HG03108 (cell line): ENCODE results near the gene PLK2.

Experiments
- ATAC-seq: cut with Tn5 transposase; IDR thresholded peaks from one replicate; pipeline ENCODE4 v1.9.1; 2021; ENCODE audit warnings: moderate library complexity; ENCODE audit not compliant: unreplicated experiment

The PLK2 gene

DNA sequence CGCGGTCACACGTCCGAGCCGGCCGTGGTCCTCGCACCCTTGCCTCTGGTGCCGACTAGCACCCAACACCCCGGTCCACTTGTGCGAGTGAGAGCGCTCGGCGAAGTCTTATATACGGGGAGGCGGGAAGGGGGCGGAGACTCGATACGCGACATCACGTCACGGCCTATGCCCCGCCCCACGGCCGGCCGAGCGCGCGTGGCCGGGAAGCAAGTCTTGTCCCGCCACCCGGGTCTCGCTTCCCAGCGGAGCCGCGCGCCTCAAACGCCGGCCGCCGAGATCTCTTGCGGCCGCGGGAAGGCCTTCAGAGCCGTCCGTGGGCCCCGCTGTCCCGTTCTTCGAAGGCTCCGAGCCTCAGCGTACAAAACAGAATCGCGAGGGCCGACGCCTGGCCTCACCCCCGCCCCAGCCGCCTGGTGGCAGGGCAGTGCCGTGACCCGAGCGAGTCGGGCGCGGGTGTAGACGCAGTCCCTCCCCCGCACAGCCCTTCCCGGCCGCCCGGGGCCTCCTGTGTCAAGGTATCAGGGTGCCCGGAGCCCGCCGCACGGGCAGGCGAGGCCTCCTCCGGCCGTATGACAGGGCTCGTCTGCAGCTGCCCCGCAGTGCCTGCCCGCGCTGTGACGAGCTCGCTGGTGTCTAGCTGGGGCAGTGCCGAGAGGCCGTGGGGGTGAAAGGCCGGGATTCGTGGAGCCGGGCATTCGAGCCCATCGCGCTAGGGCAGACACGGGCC, at the start of gene PLK2:
PLK2 (minus strand) TSS at position 85 of the 730 bp plus-strand sequence. CDS start 127 bp downstream, outside the sequence.
- ATAC-seq: peak; percentile 61

DNA sequence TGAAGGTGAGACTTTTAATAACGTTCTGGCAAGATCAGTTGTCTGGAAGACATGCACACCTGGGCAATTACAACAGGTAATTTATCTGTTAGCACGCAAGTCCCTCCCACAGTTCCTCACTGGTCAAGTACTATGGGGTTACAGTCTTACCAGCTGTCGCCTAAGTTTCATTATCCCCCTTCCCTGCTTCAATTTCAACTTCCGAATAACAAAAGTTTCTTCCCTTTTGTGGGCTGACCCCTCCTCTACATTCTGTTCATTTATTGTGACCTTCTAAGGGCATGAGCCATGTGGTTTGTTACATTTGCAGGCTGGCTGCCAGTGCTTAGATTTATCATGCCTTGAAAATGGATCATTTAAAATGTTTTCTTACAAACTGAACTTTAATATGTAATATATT, 47.8 kb upstream of the PLK2 start:
- no peak for ATAC-seq

DNA sequence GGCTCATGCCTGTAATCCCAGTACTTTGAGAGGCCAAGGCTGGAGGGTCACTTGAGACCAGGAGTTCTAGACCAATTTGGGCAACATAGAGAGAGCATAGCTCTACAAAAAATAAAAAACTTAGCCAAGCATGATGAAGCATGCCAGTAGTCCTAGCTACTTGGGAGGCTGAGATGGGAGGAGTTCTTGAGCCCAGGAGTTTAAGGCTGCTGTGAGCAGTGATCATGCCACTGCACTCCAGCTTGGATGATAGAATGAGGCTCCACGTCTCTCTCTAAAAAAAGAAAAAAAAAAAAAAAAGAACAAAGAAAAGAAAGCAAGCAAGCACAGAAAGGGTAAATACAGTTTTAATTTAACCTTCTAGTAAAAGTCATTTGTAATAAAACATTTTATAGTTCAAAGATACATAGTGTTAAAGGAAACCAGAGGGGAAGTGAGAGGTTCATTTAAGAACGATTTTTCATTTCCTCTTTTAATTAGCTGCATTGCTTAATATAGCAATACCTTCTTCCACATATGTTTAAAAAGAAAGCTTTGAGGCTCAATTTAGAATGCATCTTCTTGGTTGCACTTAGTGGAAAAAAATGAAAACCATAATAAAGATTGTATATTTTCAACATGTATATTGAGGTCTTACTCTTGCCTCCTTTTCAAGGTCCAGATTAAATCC, 46.2 kb upstream of the PLK2 start:
- ATAC-seq: peak; percentile 68

DNA sequence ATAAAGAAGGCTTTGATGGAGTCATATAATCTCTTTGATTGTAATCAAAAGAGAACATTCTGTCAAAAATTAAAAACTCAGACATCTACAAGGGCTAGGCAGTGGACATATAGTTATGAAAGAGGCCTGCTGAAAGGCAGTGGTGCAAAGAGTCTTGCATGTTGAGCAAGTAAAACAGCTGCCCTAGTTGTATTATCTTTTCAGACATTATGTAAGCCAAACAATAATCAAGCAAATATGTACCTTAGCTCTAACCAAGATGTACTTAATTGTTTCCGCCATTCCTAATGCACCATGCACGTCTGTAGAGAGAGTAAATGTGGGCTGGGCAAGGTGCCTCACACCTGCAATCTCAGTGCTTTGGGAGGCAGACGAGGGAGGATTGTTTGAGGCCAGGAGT, 45.6 kb upstream of the PLK2 start:
- ATAC-seq: no peak

DNA sequence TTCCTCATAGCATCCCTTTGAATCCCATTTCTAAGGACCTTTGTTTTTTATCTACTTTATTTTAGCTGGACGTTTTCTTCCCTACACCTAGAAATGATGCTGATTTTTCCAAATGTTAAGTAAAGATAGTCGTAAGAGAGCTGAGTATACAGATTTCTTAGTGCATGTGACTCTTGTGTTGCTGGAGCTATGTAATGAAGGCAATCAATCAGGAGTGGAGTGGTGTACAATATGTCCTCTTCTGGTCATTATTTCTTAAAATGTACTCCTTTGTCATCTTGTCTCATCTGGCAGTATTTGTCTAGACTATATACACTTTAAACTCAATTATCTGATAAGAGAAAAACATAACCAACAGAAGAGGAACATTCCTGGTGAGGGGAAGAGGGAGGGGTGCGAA, 44.9 kb upstream of the PLK2 start:
- no peak for ATAC-seq

DNA sequence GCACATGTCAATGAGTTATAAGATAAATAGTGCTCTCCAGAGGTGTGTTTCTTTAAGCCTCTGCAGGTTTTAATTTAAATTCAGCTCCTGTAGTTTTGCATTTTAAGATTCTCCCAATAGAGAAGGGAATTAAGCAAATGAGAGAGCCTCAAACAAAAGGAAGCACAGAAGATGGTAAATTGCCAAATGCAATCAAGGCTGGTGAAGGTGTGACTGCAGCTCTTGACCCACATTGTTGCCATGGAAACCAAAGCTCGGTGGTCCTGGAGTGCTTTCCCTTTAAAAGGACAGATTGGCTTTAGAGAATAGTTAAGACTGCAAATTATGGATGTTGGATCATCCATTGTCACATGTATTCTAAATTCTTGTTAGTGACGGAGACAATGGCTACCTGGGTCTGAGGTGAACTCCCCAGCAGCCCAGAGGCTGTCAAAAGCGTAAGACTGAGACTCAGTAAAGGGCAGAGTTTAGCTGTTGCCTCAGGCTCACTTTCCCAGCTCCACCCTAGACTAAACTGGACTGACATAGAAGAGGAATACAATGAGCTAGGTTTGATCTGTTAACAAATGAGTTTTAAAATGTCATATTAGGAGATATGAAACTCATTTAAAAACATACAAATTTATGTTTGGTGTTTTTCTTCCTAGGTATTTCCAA, 43.6 kb upstream of the PLK2 start:
- ATAC-seq: no peak

DNA sequence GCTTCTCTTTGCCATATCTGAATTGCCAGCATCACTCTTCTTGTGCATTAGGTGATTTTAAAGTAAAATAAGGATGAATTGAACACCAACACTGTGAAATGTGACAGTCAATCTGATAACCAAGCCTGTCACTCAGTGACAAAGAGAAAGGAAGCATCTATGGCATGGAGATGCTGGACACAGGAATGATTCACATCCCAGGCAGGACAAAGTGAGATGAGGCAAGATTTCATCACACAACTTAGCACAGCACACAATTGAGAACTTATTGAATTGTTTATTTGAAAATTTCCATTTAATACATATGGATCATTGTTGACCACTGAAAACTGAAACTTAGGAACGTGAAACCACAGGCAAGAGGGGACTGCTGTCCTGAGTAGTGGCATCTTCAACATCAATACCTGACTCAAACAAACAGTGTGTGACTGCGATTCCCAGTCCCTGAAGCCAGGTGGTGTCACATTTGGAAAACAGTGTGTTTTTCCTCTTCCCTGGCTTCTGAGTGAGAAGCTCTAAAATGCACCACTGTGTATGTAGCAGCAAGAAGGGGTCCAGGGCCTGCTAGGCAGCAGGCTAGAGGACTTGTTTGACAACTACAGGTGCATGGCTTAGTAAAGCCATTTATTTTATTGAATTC, 42.0 kb upstream of the PLK2 start:
- ATAC-seq: no peak

DNA sequence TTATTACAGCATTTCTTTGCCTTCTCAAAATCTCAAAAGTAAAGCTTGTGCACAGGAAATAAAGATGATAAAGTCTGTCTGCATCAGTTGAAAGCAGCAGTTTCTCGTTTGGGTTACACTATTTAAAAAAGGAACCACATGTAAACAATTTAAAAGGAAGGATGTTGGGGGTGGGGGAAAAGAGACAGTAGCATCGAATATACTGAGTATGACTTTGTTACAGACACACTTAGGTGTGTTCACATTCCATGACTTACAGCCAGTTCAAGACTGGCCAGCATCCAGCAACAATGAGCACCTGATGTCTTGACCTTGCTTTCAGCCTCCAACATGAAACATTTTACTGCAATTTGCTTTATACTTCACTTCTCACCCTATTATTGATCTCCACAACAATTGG, 40.1 kb upstream of the PLK2 start:
- ATAC-seq: no peak

DNA sequence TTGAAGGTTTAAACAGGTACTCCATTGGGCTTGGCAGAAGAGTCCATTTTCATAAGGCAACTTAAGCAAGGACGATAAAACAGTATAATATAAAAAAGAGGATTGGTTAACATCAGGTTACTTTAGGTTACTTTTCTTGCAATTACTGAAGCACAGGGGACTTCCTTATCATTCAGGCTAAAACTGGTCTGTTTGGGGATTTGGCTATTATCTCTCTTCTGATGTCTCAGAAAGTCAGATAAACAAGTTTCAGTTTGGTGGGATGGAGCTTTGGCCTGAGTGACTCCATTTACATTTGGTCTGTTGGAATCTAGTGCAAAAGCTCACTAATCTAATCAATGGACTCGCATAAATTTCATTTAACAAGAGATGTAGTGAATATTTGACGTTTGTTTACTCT, 39.3 kb upstream of the PLK2 start:
- no peak for ATAC-seq

DNA sequence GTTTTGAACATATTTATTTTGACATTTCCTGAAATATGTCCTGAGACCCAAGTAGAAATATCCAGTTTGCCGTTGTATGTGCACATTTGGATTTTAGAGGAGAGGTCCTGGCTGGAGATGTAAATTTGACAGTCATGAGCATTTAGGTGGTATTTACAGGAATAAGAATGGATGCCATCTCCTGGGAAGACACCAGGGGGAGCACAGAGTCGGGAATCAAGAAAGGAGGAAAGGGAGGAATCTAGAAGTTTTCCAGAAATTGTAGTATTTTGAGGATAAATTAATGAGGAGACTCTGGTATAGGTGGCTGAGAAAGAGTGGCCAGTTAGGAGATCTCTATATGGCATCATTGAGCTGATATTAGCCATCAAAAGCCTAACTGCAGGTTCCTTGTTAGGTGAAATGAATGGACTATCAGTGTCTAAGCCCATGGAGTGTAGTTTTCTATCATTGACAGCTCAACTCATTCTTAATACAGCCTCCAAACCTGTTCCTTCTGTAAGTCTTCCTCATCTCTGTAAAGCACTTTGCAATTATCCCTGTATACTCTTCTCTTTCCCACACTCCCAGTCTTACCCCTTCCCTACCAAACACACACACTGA, 38.6 kb upstream of the PLK2 start:
- ATAC-seq: no peak

DNA sequence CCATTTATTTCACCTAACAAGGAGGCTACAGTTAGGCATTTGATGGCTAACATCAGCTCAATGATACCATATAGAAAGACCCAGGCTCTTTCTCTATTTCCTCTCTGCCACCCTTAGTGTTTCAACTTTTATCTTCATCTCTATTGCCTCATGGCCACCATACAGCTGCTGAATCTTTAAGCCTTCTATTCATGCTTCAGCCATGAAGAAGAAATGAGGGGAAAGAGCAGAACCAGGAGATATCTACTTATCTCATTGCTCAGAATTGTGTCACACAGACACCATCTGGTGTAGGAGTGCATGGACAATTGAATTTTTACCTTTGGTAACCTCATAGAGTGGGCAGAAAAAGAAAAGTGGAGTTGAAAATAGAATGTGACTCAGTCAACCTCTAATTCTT, 38.0 kb upstream of the PLK2 start:
- ATAC-seq: no peak

DNA sequence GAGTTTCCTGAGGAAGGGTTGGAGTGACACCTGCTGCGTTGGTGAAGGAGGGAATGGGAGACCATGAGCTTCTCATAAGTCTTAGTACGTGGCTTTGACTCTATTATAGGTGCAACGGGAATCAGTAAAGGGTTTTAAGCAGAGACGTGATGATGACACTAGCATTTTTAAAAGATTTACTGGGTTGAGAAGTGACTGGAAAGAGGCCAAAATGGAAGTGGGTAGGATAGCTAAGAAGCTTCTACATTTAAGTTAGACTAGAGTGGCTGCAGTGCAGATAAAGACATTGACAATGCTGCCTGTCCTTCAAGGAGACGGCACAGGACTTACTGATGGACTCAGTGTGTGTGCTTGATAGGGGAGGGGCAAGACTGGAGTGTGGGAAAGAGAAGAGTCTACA, 37.5 kb upstream of the PLK2 start:
- ATAC-seq: no peak

DNA sequence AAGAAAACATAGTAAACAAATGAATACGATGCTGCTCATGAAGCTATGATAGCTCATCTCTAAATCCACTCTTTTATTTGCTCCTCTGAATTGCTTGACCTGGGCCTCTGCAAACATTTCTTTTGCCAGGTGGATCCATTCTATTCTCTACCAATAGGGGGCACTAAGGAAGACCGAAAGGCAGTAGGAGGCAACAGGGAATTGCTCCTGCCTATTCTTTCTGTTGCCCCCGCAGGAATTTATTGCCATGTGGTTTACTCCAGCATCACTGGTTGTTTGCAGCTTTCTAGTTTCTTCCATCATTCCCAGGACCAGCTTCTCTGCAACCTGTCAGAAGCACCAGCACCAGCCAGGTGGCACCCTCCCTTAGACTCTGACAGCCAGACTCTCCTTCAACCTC, 36.6 kb upstream of the PLK2 start:
- ATAC-seq: no peak

DNA sequence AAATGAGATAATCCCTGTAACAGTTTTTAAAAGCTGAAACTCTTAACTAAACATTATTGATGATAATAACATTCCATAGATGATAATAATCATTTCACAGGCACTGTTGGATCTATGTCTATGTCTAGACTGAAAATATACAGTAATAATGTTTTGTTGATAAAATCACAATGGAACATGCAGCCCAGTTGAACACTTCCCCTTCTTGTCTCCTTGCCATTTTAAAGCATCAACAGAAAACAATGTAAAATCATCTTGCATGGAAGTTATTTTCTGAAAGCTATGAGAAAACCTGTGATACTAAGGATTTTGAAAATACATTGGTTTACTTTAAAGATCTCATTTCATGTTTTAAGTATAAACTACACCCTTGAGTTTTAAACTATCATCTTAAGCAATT, 33.3 kb upstream of the PLK2 start:
- no peak for ATAC-seq

DNA sequence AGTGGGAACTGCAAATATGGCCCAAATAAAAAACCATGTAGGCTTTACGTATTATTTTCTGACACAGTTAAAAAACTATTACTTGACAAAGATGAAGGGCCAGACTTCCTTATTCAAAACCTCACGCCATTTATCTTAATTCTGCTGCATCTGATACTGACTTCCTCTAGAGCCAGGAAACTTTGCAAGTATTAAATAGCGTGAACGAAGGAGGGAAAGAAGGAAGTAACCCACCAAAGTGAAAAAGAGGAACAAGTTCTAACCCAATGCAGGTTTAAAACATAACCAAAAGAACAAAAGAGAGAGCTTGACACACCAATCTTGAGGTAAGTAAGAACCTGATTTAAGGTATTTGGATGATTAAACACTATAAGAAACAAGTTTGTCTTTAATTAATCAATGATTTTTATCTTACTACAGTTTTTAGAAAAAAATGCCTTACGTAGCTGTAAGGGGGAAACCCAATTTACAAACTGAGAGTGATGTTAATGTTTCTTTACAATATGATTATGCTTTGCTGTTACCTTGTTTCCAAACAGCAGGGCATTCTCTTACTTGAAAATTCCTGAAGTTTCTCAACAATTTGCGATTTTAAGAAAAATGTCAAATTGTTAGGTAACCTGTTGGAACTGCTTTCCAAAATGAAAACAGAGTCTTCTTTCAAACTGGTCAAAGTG, 31.5 kb upstream of the PLK2 start, which contains the start of gene GAPT:
GAPT (plus strand) TSS at position 220 of the 677 bp plus-strand sequence. CDS start 3,102 bp downstream, outside the sequence.
- peak; percentile 82 for ATAC-seq

DNA sequence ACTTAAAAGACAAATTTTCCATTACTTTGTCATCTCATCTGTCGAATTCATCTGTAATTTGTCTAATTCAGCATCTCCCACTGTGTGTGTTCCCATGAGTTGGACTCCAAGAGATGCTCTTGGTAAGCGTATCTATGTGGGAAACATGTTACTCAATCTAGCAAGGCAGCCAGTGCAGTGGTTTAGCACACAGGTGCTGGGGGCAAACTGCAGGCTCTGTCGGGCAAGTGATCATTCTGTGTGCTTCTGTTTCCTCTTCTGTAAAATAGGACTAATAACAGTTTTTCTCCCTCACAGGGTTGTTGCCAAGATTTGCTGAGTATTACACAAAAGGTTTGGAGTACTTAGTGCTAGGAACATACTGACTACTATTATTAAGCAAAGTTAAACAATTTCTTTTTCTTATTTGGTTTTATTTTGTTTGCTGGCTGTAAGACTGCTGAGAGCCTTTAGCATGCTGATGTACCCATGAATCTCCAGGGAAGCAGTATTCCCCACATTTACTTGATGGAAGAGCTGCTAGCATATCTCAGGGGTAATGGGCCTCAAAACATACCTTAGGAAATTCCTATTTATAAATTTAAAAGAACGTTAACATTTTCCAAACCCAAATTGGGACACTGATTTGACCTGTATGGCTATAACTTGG, 30.6 kb upstream of the PLK2 start:
- no peak for ATAC-seq

DNA sequence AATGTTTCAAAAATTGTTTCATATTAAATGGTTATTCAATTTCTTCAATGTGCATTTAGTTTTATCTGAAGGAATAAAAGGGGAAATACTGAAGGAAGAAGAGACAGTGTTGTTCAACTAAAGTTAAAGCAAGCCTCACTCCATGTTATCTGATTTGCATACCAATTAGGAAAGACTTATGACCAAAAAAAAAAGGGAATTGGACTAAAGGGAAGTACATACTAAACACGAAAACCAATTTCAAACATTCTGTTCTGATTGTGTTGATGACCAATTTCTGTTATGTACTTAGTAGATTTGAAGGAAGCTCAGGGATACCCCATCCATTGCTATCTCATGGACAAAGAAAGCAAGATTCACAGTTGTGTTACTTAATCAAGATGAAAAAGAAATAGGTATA, 26.4 kb upstream of the PLK2 start:
- ATAC-seq: no peak

DNA sequence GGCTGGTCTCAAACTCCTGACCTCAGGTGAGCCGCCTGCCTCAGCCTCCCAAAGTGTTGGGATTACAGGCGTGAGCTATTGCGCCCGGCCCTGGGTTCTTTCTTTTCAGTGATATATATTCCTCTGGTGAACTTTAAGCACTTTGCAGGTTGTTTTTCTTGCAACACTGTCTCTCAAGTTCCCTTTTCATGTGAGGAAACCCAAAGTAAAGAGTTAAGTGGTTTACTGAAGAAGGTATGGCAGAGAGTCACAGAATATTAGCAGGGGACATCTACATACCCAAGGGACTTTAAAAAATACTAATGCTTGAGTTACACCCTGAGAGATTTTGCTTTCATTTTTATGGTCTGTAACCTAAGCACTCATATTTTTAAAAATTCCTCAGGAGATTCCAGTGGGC, 24.6 kb upstream of the PLK2 start:
- no peak for ATAC-seq

DNA sequence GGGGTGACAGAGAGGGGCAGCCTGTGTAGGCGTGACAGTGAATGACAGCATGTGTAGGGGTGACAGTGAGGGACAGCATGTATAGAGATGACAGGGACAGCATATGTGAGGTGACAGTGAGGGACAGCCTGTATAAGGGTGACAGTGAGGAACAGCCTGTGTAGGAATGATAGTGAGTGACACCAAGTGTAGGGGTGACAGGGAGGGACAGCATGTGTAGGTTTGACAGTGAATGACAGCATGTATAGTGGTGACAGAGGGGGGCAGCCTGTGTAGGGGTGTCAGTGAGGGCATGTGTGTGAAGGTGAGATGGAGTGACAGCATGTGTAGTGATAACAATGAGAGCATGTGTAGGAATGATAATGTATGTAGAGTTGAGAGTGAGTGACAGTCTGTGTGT, 22.6 kb upstream of the PLK2 start:
- ATAC-seq: no peak

DNA sequence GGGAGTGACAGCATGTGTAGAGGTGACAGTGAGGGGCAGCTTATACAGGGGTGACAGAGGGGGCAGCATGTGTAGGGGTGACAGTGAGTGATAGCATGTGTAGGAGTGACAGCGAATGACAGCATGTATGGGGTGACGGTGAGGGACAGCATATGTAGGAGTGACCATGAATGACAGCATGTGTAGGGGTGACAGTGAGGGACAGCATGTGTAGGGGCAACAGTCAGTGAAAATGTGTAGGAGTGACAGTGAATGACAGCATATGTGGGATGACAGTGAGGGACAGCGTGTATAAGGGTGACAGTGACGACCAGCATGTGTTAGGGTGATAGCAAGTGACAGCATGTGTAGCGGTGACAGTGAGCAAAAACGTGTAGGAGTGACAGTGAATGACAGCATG, 21.9 kb upstream of the PLK2 start:
- no peak for ATAC-seq
